Measurements from ENCODE around the gene PTPRO. TPM values are rescaled to one million over a fixed set of nuclear protein-coding genes. Genes with fewer than 3 reads are reported as not detected.
"Not testable (repeated sequence)": the region's sequence is repeated elsewhere in the genome, so short reads cannot be mapped to it uniquely, and the experiment has no call there.

PTPRO gene
- total RNA-seq, 1 experiment from 2014 or later, result 2.8 TPM

GRCh38 chr12:15613981-15614380 lies 291.7 kb downstream of the PTPRO start:
- Histone ChIP-seq H3K27ac (ENCODE audit: low read depth, low read length, poor library complexity, severe bottlenecking) (no peak overlapping the region), H3K4me3 (ENCODE audit: low read depth, low read length, poor library complexity, severe bottlenecking) (no peak overlapping the region), H3K27me3 (replicated peaks; ENCODE audit: insufficient read depth, low read depth, low read length, poor library complexity) (no peaks in the 10 kb centered on the region), H3K36me3 (ENCODE audit: insufficient read depth, low read length, poor library complexity, severe bottlenecking) (no peaks in the 10 kb centered on the region), H3K9me3 (ENCODE audit: low read depth, low read length, poor library complexity, severe bottlenecking) (peaks cover 5% of the 10 kb centered on the region), H3K4me1 (ENCODE audit: insufficient read depth, low read length, poor library complexity, severe bottlenecking) (no peaks in the 10 kb centered on the region)
- TF ChIP-seq EZH2 (IDR thresholded peaks at IDR 0.05; ENCODE audit: borderline replicate concordance, low read depth, low read length, poor library complexity, severe bottlenecking) (no peak), CTCF (conservative IDR thresholded peaks at IDR 0.05; ENCODE audit: low read depth, low read length) (no peak)
- no TSS peak for BruUV-seq (replicated peaks)
- no peak for DNase-seq (ENCODE audit: low spot score)
- CTCF ChIA-PET, result no interaction called here
- POLR2A ChIA-PET (ENCODE audit: low non-redundant PET), result no interaction called here
- intact Hi-C loops (cut with micrococcal nuclease; ENCODE audit: unreplicated experiment), result no loop called here

GRCh38 chr12:15616495-15616894 lies 294.2 kb downstream of the PTPRO start:
- H3K9me3 ChIP-seq (ENCODE audit: low read depth, low read length, poor library complexity, severe bottlenecking); H3K36me3 ChIP-seq (ENCODE audit: insufficient read depth, low read length, poor library complexity, severe bottlenecking); POLR2A ChIA-PET (ENCODE audit: low non-redundant PET); DNase-seq (ENCODE audit: low spot score); BruUV-seq (replicated peaks); H3K27me3 ChIP-seq (replicated peaks; ENCODE audit: insufficient read depth, low read depth, low read length, poor library complexity); H3K27ac ChIP-seq (ENCODE audit: low read depth, low read length, poor library complexity, severe bottlenecking); H3K4me3 ChIP-seq (ENCODE audit: low read depth, low read length, poor library complexity, severe bottlenecking); H3K4me1 ChIP-seq (ENCODE audit: insufficient read depth, low read length, poor library complexity, severe bottlenecking); intact Hi-C loops (cut with micrococcal nuclease; ENCODE audit: unreplicated experiment); CTCF ChIA-PET: not testable (repeated sequence)

- Histone ChIP-seq H3K4me1 (ENCODE audit: insufficient read depth, low read length, poor library complexity, severe bottlenecking) (no peaks in the 10 kb centered on the region), H3K4me3 (ENCODE audit: low read depth, low read length, poor library complexity, severe bottlenecking) (no peak overlapping the region), H3K36me3 (ENCODE audit: insufficient read depth, low read length, poor library complexity, severe bottlenecking) (no peaks in the 10 kb centered on the region), H3K27me3 (replicated peaks; ENCODE audit: insufficient read depth, low read depth, low read length, poor library complexity) (no peaks in the 10 kb centered on the region), H3K9me3 (ENCODE audit: low read depth, low read length, poor library complexity, severe bottlenecking) (no peaks in the 10 kb centered on the region), H3K27ac (ENCODE audit: low read depth, low read length, poor library complexity, severe bottlenecking) (no peak overlapping the region)
- TF ChIP-seq EZH2 (IDR thresholded peaks at IDR 0.05; ENCODE audit: borderline replicate concordance, low read depth, low read length, poor library complexity, severe bottlenecking) (no peak), CTCF (conservative IDR thresholded peaks at IDR 0.05; ENCODE audit: low read depth, low read length) (no peak)
- DNase-seq (ENCODE audit: low spot score), result no peak
- POLR2A ChIA-PET (ENCODE audit: low non-redundant PET), result no interaction called here
- intact Hi-C loops (cut with micrococcal nuclease; ENCODE audit: unreplicated experiment), result no loop called here
- BruUV-seq (replicated peaks), result no TSS peak
- CTCF ChIA-PET, result interaction anchor here (0.7 kb wide), 1 partner anchor 1105 kb away, joined by 3 read pairs; no protein-coding TSS in a partner anchor
These were observed 298.6 kb downstream of the PTPRO start for GRCh38 chr12:15620741-15621539.

GRCh38 chr12:15625075-15625474 lies 302.8 kb downstream of the PTPRO start:
- no TSS peak for BruUV-seq (replicated peaks)
- TF ChIP-seq CTCF (conservative IDR thresholded peaks at IDR 0.05; ENCODE audit: low read depth, low read length) (no peak), EZH2 (IDR thresholded peaks at IDR 0.05; ENCODE audit: borderline replicate concordance, low read depth, low read length, poor library complexity, severe bottlenecking) (no peak)
- peaks cover 6% of the 10 kb centered on the region for H3K4me1 ChIP-seq (ENCODE audit: insufficient read depth, low read length, poor library complexity, severe bottlenecking)
- DNase-seq (ENCODE audit: low spot score), result no peak
- H3K4me3 ChIP-seq (ENCODE audit: low read depth, low read length, poor library complexity, severe bottlenecking), result no peak overlapping the region
- POLR2A ChIA-PET (ENCODE audit: low non-redundant PET), result interaction anchor here (0.6 kb wide), 1 partner anchor 264 kb away, joined by 4 read pairs; no protein-coding TSS in a partner anchor
- no peak overlapping the region for H3K27ac ChIP-seq (ENCODE audit: low read depth, low read length, poor library complexity, severe bottlenecking)
- no peaks in the 10 kb centered on the region for H3K36me3 ChIP-seq (ENCODE audit: insufficient read depth, low read length, poor library complexity, severe bottlenecking)
- CTCF ChIA-PET, result no interaction called here
- no peaks in the 10 kb centered on the region for H3K9me3 ChIP-seq (ENCODE audit: low read depth, low read length, poor library complexity, severe bottlenecking)
- intact Hi-C loops (cut with micrococcal nuclease; ENCODE audit: unreplicated experiment), result no loop called here
- no peaks in the 10 kb centered on the region for H3K27me3 ChIP-seq (replicated peaks; ENCODE audit: insufficient read depth, low read depth, low read length, poor library complexity)

All from A673 (cell line).